GM13977 (cell line): Measurements from ENCODE around the gene CFAP65.

Experiments
- DNase-seq: peaks from one replicate; pipeline ENCODE4 v3.0.0; 2012; ENCODE audit warnings: low spot score
- CTCF ChIP-seq: IDR thresholded peaks from 2 replicates; pipeline ENCODE4 v1.5.1; 2012; ENCODE audit warnings: mild to moderate bottlenecking, control low read depth; ENCODE audit not compliant: insufficient read depth; ENCODE audit errors: extremely low read depth, missing control alignments
- in situ Hi-C: fragments of 300-500 bp; cut with MboI; formaldehyde crosslinking; loops from one replicate; pipeline ENCODE4 v1.12.0; 2022; ENCODE audit warnings: low sequenced_read_pairs, low pct_unique_long_range_greater_than_20kb, mixed read lengths, inconsistent platforms; ENCODE audit not compliant: unreplicated experiment

Gene CFAP65

GRCh38 chr2:218988650-218989049 lies 52.7 kb downstream of the CFAP65 start:
- in situ Hi-C loops = no loop called here

DNA sequence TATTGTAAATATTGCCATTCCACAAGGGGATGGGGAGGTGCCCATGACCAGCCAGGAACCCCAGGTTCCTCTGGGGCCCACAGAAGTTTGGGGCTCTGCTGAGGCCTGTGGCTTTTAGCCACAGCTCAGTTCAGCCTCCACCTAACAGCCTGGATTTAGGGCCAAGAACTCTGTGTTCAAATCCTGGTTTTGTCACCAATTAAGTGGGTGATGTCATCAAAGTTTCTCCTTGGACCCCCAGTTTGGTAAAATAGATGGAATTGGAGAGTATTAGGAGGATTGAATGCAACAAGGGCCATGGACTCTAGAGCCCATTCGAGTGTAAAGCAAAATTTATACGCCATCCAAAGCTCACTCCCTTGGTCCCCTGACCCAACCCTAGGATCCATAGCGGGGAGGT lies 53.2 kb downstream of the CFAP65 start:
- in situ Hi-C loops = no loop called here
- no peak for DNase-seq
- no peak for TF ChIP-seq CTCF

More at GRCh38 chr2:218988650-218989049, 52.7 kb downstream of the CFAP65 start:
- TF ChIP-seq CTCF = no peak
- DNase-seq = no peak

- DNase-seq = no peak
- no peak for TF ChIP-seq CTCF
- in situ Hi-C loops = no loop called here
Measured at GRCh38 chr2:218986148-218986761, 55.1 kb downstream of the CFAP65 start.

- no peak for TF ChIP-seq CTCF
- in situ Hi-C loops = no loop called here
- peak; percentile 25 for DNase-seq
Measured at GRCh38 chr2:218985325-218986091, 55.8 kb downstream of the CFAP65 start.

GRCh38 chr2:218985021-218985324 lies 56.3 kb downstream of the CFAP65 start, which contains the start of gene FEV:
TSS of gene FEV (minus strand) at chr2:218985184. CDS start at chr2:218985075, 109 bp downstream.
- DNase-seq = no peak
- no peak for TF ChIP-seq CTCF
- in situ Hi-C loops = no loop called here

DNA sequence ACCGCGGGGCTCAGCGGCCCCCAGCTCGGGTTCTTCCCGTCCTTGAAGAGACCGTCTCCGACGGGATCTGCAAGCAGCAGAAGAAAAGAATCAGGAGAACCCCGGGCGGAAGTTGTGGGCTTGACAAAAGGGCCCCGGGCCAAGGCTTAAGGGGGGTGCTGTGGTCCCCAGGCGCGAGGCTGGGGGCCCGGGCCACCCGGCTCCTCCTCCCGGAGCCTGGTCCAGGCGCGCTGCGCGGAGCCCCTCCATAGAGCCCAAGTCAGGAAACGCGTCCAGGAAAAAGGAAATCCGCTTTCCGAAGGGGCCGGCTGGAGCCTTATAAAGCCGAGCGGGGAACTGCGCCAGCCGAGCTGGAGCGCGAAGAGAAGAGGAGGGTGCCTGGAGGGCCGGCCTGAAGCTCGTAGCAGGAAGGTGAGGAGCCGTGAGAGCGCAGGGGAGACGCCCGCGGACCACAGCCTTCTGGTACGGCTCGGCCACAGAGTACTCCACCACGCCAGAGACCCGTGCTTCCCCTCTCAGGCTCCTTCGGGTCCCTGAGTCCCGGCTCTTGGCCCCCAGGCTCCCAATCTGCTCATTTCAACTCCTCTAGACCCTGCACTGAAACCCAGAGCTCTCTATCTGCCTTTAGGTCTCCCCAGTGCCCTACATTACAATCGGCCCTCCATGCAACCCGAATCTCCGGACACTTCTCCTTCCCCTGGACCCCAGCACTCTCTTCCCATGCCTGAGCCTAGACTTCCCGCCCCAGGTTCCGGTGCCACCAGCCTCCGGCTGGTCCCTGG lies 56.9 kb downstream of the CFAP65 start:
- no peak for TF ChIP-seq CTCF
- DNase-seq = peak; percentile 56
- in situ Hi-C loops = no loop called here
